Ramos (cell line): ENCODE results near the gene KIAA0825.

Experiments used
- in situ Hi-C: fragments of 300-500 bp; cut with MboI; formaldehyde crosslinking; loops from one replicate; pipeline ENCODE4 v1.14.3; 2022; ENCODE audit warnings: low sequenced_read_pairs; ENCODE audit not compliant: unreplicated experiment

The KIAA0825 gene

DNA sequence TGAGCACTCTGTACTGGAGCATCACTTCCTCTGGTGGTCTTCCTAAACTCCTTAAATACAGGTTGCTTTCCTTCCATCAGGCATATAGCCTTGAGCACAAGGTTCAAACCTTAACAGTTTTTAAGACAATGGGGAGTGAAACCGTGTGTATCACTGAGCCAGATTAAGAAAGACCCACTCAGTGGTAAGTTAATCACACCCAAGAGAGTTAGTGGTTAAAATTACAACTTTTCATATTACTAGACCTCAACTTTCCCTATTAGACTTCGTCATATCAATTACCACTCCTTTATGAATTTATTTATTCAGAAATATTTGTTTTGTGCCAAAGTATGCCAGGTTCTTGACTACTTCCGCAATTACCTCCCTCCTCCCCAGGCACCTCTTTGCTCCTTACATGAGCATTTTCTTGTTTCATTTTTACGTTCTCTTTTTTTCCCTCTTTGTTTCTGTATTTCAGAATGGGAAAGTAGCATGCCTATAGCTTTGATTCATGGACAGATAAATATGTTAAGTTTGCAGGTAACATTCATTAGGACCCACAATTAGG lies 351.0 kb downstream of the KIAA0825 start:
- in situ Hi-C loops, result no loop called here

DNA sequence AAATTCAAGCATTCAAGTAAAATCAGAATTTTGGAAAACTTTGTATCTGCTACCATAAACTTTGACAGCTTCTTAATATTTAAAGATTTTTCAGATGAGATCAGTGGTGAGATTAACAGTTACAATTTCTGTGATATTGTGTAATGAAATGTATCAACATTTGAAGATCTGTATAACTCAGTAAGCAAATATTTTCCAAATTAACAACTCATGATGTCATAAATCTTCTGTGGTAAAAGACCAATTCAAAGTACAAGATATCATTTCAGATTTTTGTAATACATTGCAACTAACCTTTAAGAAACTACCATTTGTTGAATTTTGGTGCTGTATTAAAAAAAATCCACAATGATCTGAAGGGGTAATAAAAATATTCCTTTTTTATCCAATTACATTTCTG lies 352.2 kb downstream of the KIAA0825 start:
- in situ Hi-C loops, result no loop called here

DNA sequence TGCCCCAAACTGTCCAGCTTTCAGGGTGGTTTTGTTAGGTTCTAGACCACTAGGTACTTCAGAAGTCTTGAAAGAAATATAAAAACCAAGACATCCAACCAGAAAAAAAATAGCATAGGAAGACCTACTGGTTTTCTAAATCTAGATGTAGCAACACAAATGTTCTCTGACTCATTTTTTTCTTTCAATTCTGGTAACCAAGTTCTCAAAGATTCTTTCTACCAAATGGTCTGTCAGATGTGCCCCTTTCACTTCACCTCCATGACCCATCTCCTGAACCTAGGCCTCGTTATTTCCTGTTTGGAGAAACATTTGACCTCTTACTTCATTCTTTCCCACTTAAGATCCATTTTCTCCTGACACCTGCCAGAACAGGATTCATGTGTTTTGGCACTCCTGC lies 355.3 kb downstream of the KIAA0825 start:
- in situ Hi-C loops, result no loop called here

DNA sequence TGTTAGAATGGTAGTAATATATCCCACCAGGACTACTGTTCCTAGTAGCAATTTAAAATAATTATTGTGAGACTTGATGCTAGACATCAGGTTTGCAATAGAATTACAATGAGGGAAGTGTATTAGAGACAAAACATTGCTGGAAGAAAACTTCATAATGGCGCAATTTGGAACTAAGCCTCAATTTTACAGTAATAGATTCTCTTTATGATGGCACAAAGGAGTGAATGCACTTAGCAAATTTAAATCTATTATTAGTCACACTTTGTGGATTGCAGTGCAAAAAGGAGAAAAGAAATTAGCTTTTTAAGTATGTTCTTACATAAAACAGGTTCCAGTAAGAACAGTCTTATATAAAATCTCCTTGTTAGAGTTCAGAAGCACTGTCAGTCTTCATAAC lies 358.3 kb downstream of the KIAA0825 start:
- in situ Hi-C loops, result no loop called here

DNA sequence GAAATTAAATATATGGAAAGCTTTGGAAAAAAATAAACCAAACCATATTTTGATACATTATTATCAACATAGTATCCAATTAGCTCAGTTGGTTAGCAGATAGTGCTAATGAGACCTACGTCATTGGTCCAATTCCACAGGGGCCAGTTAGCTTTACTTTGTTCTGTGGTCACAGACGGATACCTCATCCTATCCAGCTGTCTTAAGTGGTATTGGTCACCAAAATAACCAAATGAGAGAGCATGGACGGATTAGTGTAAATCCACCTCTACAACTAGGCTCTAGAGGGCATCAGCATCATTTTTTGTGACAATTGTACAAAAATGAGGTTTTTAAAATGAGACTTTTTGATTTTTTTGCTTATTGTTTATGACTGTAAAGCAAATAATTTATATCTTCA lies 364.2 kb downstream of the KIAA0825 start:
- in situ Hi-C loops, result no loop called here

DNA sequence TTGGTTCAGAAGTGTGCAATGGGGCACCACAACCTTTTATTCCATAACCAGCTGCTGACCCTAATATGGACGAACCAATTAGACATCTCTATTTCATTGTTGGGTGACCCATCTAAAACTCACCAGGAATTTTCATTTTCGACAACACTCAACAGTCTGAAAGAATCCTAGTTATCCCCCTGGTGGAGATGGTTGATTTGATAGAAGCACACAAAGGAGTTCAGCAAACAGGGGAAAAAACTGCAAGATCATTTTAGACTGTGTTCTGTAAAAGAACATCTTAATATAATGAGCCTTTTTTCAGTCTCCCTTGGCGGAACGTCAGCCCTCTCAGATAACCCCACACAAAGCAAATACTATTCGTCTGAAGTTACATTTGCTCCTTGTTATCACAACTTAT lies 367.4 kb downstream of the KIAA0825 start:
- in situ Hi-C loops, result no loop called here

DNA sequence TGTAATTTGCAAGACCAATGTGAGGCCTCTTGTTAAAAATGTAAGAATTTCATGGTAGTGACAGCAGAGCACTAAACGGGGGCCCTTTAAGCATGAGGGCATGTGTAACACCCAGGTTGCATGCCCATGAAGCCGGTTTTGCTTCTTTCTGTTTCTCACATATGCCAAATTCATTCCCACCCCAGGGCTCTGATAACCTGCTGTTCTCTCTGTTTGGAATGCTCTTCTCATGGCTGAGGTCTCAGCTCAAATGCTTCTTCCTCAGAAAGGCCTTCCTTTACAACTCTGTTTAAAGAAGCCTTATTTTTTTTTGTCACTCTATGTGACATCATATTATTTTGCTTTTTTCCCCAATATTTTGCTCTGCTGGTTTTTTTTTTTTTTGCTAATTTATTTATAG lies 369.0 kb downstream of the KIAA0825 start:
- in situ Hi-C loops, result no loop called here

DNA sequence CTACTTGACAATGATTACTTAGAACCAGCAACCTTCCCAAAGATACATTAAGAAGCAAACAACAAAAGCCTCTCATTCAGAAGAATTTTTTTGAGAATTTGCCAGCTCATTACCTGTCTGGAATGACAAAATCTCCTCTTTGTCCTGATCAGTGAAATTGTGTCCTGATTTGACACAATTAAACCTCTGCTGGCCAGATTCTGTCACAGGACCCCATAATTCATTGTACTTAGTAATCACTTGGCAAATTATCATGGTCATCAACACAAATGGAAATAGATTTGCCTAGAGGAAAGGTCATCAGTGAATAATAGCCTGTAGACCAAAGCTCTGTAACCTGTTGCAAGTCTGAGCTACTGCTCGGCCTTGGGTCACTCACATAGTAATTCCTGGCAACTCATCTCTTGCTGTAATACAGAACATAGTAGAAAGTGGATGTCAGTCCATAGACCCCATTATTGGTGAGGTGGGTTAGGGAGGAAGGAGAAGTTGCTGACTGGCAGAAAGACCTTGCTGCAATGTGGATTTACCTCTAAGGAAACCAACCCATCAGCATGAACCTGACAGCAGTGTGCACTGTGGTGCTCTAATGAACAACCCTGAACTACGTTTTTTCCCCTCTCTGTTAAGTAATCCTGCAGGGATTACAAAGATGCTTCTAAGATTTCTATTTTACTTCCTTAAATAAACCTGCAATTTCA lies 370.1 kb downstream of the KIAA0825 start:
- in situ Hi-C loops, result no loop called here

DNA sequence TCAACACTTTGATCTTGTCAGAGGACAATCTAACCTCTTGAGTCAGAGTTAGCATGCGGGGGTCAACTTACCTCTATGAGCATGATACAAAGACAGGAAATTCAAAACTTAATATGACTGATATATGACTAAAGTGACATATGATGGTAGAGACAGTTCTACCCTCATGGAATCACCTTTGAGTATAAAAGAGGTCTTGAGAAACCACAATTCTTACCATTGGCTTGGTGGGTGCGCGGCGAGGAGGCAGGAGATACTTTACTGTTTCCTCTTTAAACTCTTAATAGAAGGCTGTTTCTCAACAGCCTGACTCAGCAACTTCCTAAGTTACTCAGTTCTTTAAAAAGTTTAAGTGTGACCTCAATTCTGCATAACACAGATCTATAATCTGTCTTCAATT lies 372.8 kb downstream of the KIAA0825 start:
- in situ Hi-C loops, result no loop called here

DNA sequence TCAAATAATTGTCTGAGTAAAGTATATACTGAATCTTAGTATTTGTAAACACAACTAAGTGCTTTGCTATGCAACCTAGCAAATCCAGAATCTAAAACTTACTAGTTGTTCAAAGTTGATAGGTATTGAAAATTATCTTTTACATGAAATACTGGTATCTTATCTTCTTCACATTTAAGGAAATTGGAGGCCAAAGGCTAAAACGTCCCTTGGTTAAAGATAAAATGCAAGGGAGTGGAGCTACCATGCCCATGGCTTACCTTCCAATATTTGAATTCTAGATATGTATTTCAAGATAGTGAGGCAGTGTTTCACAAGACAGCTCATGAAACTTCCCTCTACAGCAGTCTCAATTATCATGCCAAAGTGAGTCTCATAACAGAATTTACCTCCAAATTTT lies 373.5 kb downstream of the KIAA0825 start:
- in situ Hi-C loops, result no loop called here

DNA sequence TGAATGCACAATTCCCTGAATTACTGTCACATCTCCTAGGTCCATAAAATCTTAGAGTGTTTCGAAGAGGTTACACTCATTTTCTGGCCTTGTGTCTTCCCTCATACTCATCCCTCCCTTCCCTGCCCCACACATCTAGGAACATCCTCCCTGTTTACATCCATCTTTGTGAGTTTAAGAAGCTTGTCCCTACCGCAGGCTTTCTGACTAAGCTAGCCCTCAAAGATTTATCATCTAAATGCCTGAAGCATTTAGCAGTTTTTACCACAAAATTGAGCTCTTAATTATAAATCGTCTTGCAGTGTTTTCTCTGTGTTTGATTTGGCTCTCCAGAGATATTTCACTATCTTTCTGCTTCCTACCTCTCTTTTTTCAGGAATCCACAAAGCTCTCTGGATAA lies 374.8 kb downstream of the KIAA0825 start:
- in situ Hi-C loops, result no loop called here

DNA sequence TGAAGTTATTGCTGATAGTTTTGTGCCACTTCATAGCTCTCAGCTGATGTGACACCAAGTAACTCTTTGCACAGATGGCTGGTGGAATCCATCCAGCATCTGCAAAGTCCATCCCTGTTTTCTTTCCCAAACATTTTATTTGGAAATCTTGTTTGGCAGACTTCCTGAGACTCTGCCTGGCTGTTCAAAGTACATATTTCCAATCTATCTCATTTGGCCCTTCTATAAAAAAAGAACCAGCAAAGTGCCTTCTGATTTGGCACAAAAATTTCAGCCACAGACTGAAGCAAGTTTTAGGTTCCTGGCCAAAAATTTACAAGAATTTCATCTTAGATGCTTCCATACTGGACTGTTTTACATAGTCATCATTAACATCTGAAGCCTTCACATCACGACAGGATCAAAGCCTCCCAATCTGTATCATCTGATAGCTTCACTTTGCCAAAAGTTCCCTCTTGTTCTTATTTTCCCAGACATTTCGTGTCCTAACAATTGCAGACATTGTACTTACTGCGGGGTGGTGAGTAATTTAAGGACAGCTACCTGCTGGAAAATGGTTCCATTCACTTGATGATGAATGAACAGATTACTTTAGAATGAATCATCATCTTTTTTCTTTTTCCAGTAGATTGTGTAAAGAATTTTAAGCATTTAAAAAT lies 377.3 kb downstream of the KIAA0825 start:
- in situ Hi-C loops, result no loop called here

DNA sequence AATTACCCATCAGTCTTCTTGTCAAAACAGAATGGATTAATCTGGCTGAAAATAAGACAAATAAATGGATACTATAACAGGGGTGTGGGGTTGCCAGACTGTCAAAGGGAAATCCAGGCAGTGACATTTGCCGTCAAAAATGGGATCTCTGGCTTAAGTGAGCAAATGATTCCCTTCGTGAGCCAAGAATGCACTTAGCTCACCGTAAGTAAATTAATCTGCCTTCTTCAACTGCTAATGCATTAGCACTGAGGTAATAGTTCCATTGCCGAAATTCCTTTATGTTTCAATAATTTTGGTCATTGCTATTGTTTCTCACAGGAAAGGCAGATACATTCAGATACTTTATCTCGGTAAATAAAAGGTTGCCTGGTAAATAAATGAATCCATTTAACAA lies 377.8 kb downstream of the KIAA0825 start:
- in situ Hi-C loops, result no loop called here

DNA sequence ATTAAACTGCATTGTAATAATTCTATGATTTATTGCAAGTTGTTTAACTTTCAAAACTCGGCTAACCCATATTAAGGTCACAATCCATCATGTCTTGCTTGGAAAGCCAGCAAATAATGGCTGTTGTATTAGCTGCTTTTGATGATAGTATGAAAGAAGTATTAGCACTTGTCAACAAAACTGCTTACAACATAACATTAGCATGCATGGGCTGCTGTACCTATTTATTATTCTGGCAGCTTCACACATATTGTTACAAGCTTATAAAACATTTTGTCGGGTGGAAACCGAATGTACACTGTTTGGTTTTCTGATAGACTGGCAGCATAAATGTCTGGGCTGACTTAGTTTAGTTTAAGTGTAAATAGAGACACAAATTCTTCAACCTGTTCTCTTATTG lies 378.3 kb downstream of the KIAA0825 start:
- in situ Hi-C loops, result no loop called here

DNA sequence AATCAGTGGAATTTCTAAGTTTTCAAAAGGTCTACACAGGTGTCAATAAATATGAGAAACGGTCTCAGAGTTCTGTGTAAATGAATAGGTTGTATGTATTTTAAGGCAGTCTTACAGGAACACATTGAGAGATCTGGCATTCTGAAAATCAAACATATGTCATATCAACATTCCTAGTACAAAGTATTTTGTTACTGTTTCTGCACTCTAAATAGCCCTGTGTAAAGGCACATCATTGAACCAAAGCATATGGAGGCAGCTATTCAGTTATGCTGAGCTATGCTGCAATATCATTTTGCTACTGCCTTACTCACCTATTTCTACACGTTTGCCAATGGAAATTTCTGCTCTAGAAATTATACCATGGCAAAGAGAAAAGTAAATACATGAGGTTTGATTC lies 379.1 kb downstream of the KIAA0825 start:
- in situ Hi-C loops, result no loop called here

DNA sequence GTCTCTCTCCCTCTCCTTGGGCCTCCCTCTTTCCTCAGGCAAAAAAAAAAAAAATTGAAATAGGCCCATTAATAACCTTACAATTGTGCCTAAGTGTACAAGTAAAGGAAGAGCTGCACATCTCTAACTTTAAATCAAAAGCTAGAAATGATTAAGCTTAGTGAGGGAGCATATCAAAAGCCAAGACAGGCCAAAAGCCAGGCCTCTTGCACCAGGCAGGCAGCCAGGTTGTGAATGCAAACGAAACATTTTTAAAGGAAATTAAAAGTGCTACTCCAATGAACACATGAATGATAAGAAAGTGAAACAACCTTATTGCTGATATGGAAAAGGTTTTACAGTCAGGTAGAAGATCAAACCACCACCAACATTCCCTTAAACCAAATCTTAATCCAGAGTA lies 383.4 kb downstream of the KIAA0825 start:
- in situ Hi-C loops, result no loop called here

DNA sequence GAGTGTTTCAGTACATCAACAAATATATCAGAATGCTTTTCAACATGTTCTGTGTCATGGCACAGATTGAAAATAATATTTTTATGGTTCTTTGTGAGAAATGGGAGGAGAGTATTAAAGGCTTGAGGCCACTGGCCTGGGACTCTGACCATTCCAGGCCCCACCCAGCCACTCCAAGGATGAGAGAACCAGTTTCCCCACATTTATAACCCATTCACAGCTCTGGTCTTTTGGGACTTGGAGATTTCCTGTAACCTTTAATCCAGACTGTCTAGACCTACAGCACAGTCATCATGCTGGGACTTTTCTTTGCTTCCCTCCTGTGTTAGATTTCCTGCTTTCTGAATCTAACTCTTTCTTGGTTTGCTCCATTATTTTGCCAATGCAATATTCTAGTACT lies 389.6 kb downstream of the KIAA0825 start:
- in situ Hi-C loops, result no loop called here

DNA sequence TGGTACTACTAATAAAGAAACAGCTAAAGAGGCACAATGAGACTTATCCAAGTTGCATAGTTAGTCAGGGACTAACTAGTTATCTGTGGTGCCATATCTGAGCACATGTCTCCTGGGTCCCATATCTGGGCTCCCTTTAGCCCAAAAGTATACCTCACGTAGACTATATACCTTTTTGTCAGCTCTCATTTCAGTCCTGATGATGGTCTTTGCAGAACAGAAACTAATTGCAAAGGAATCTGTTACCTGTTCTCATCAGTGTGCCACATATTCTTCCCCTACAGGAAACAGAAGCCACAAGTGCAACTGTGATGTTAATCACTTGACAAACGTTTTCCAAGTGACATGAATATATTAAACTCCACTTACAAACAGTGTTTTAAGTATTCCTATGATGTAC lies 395.2 kb downstream of the KIAA0825 start:
- in situ Hi-C loops, result no loop called here

DNA sequence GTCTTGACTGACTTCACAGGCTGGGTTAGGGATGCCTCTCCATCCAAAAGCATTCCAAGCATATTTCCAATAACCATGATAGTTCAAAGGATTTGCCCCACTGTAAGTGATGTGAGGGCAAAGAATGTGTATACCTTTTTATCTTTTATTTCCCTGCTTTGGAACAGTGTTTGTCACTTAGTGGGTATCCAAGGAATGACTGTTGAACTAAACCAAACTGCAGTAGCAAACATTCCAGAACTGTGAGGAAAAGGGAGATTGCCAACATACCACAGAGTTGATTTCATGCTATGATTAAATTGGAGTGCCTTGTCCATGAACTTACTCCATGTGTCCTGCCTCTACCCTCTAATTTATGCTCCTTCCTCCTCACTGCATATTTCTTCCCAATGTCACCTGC lies 400.0 kb downstream of the KIAA0825 start:
- in situ Hi-C loops, result no loop called here

DNA sequence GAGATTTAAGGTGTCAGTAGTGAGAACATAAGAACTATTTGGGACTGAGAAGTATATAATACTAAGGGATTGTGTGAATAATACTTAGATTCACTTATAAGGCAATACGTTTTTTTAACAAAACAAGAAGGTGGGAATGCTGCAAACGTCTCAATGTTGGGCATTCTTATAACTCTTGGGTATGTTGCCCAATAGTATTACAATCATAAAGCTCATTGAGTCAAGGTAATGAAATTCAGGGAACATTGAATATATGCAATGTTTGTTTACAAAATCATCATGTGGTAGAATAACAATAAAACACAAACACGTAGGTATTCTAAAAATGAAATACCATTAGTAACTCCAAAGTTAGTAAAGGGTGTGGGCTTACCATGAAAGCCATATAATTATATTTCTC lies 400.7 kb downstream of the KIAA0825 start:
- in situ Hi-C loops, result no loop called here

DNA sequence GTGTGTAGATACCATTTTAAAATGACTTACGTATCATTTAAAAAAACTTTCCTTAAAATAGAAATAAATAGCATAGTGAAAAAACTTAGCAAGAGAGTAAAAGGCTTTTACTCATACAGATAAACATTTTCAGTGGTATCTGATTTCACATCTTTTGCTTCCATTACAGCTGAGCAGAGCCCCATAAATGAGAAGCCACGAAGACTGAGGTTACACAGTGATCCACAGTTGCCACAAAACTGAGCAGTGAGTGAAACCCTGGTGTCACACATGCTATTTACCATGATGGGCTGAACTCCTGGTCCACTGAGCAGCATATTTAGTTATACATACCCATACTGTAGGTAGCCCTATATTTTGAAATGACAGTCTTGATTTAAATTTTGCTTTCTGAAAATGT lies 401.2 kb downstream of the KIAA0825 start:
- in situ Hi-C loops, result no loop called here

DNA sequence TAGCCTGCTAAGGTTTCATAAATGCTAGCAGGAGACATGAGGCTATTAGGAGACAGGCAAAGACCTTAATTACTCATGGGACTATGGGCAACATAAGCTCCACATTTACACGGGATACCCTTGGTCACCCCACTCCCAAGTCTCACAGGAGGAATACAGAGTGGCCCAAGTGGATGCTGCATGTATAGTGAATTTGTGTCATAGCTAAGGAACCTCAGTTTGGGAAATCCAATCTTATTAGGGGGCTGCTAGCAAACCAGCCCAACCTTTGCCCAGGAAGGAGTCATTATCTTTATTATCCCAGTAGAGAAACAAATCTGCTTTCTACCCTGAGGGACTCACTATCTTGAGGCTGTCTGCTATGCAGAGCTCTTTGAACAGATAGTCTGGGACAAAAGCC lies 405.9 kb downstream of the KIAA0825 start:
- in situ Hi-C loops, result no loop called here
